ENCODE measurements around the gene THPO. TPM values are rescaled to one million over a fixed set of nuclear protein-coding genes. Genes with fewer than 3 reads are reported as not detected.

The THPO gene
- total RNA-seq, 1 donor from 2014 or later: 0.89 TPM

GRCh38 chr3:184333700-184334099, 44.3 kb downstream of the THPO start:
- no peak for DNase-seq (ENCODE audit: low spot score)

- no peak for DNase-seq (ENCODE audit: low spot score)
Measured at GRCh38 chr3:184333190-184333589, 44.8 kb downstream of the THPO start.

GRCh38 chr3:184332370-184333090, 45.5 kb downstream of the THPO start:
- no peak for DNase-seq (ENCODE audit: low spot score)

GRCh38 chr3:184328516-184328915, 49.5 kb downstream of the THPO start:
- no peak for DNase-seq (ENCODE audit: low spot score)

GRCh38 chr3:184327171-184327570, 50.8 kb downstream of the THPO start:
- DNase-seq (ENCODE audit: low spot score): no peak

- no peak for DNase-seq (ENCODE audit: low spot score)
Measured at GRCh38 chr3:184325715-184326369, 52.2 kb downstream of the THPO start.

- DNase-seq (ENCODE audit: low spot score): no peak
Measured at GRCh38 chr3:184325269-184325668, 52.7 kb downstream of the THPO start.

GRCh38 chr3:184323696-184324095, 54.3 kb downstream of the THPO start:
- no peak for DNase-seq (ENCODE audit: low spot score)

GRCh38 chr3:184322731-184323487, 55.1 kb downstream of the THPO start:
- no peak for DNase-seq (ENCODE audit: low spot score)

Other genes with a start within 250 kb of the THPO start
- gene EIF2B5, start 242.8 kb downstream of the THPO start, total RNA-seq: 48.6 TPM
- 61.1 TPM for gene DVL3, start 222.8 kb downstream of the THPO start, total RNA-seq
- 243 TPM for gene AP2M1, start 203.4 kb downstream of the THPO start, total RNA-seq
- gene ABCF3, start 192.0 kb downstream of the THPO start, total RNA-seq: 77.6 TPM
- not detected for gene VWA5B2, start 148.6 kb downstream of the THPO start, total RNA-seq
- 46.2 TPM for gene ALG3, start 129.2 kb downstream of the THPO start, total RNA-seq
- gene EEF1AKMT4, start 128.5 kb downstream of the THPO start, total RNA-seq: 3.1 TPM
- gene CAMK2N2, start 116.7 kb downstream of the THPO start, total RNA-seq: not detected
- gene ECE2, start 102.2 kb downstream of the THPO start, total RNA-seq: 0.81 TPM
- 136 TPM for gene PSMD2, start 79.0 kb downstream of the THPO start, total RNA-seq
- gene EIF4G1, start 63.6 kb downstream of the THPO start, total RNA-seq: 351 TPM
- 13.5 TPM for gene FAM131A, start 40.6 kb downstream of the THPO start, total RNA-seq
- 11.7 TPM for gene CLCN2, start 16.6 kb downstream of the THPO start, total RNA-seq
- gene POLR2H, start 16.5 kb downstream of the THPO start, total RNA-seq: 79.6 TPM
- gene CHRD, start 1.8 kb upstream of the THPO start, total RNA-seq: 16.8 TPM
- gene EPHB3, start 183.6 kb upstream of the THPO start, total RNA-seq: 4.9 TPM